HL-60 (cell line): ENCODE measurements around the gene DGLUCY.
"Not testable (repeated sequence)": the region's sequence is repeated elsewhere in the genome, so short reads cannot be mapped to it uniquely, and the experiment has no call there.

Experiments used
- DNase-seq, 2 experiments: peaks; one replicate each; pipeline ENCODE4 v3.0.0-alpha.2; 2010 to 2020; ENCODE audit warnings: low read depth in 1 of 2, low spot score in 1 of 2
- H3K27ac ChIP-seq: fragments of 250-450 bp; sonication (Bioruptor Pico); replicated peaks from 2 replicates; pipeline ENCODE4 v1.5.1; 2020; ENCODE audit warnings: mild to moderate bottlenecking, moderate library complexity
- H3K27me3 ChIP-seq: fragments of 250-450 bp; sonication (Bioruptor Pico); 2 replicates; pipeline ENCODE4 v1.5.1; 2021; ENCODE audit warnings: mild to moderate bottlenecking, moderate library complexity; ENCODE audit not compliant: insufficient read depth, poor library complexity, severe bottlenecking
- H3K4me3 ChIP-seq: replicated peaks from 2 replicates; pipeline ENCODE4 v1.5.1; 2011; ENCODE audit warnings: mild to moderate bottlenecking, control low read depth, low read length; ENCODE audit not compliant: insufficient read depth
- GABPA ChIP-seq: IDR thresholded peaks from 2 replicates; pipeline ENCODE4 v1.6.1; 2012; ENCODE audit warnings: low read depth
- POLR2AphosphoS5 ChIP-seq: IDR thresholded peaks from 2 replicates; pipeline ENCODE4 v1.6.1; 2012; ENCODE audit warnings: low read depth
- SPI1 ChIP-seq: IDR thresholded peaks from 2 replicates; pipeline ENCODE4 v1.6.1; 2012; ENCODE audit warnings: low read depth, mild to moderate bottlenecking, borderline replicate concordance
- TF ChIP-seq, protein P1 (sequence below): IDR thresholded peaks from 2 replicates; pipeline ENCODE4 v1.6.1; 2012; ENCODE audit warnings: low read depth; ENCODE audit not compliant: insufficient replicate concordance
- TF ChIP-seq, protein P2 (sequence below): IDR thresholded peaks from one replicate; pipeline ENCODE4 v1.5.1; 2011; ENCODE audit warnings: low read length, control low read depth, inconsistent platforms; ENCODE audit not compliant: insufficient read depth

DGLUCY gene

DNA sequence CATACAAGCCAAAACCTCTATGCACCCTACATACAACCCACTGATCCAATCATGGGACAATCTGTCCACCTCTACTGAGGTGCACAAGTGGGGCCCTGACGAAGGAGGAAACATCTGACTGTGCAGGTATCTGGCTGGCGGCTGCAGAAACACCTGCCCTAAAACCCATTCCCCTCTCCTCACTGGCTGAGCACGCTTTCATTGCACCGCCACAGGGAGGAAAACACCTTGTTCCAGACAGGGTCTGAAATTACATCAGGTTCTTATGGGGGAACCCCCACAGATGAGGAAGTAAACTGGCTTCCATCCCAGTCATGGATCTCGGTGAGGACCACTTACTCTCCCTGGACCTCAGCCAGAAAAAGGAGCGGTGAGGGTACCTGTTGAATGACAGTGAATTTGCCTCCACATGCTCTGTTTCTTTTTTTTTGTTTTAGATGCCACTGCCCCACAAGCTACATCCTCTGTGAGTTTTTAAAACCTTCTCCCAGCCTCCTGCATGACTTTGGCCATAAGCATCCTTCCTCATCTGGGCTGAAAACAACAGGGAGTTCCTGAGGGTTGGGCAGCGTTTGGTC is 23.8 kb upstream of the DGLUCY start:
- TF ChIP-seq, protein P1, sequence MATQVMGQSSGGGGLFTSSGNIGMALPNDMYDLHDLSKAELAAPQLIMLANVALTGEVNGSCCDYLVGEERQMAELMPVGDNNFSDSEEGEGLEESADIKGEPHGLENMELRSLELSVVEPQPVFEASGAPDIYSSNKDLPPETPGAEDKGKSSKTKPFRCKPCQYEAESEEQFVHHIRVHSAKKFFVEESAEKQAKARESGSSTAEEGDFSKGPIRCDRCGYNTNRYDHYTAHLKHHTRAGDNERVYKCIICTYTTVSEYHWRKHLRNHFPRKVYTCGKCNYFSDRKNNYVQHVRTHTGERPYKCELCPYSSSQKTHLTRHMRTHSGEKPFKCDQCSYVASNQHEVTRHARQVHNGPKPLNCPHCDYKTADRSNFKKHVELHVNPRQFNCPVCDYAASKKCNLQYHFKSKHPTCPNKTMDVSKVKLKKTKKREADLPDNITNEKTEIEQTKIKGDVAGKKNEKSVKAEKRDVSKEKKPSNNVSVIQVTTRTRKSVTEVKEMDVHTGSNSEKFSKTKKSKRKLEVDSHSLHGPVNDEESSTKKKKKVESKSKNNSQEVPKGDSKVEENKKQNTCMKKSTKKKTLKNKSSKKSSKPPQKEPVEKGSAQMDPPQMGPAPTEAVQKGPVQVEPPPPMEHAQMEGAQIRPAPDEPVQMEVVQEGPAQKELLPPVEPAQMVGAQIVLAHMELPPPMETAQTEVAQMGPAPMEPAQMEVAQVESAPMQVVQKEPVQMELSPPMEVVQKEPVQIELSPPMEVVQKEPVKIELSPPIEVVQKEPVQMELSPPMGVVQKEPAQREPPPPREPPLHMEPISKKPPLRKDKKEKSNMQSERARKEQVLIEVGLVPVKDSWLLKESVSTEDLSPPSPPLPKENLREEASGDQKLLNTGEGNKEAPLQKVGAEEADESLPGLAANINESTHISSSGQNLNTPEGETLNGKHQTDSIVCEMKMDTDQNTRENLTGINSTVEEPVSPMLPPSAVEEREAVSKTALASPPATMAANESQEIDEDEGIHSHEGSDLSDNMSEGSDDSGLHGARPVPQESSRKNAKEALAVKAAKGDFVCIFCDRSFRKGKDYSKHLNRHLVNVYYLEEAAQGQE: no peak
- TF ChIP-seq SPI1: no peak
- no peak for TF ChIP-seq POLR2AphosphoS5
- TF ChIP-seq GABPA: no peak
- TF ChIP-seq, protein P2, sequence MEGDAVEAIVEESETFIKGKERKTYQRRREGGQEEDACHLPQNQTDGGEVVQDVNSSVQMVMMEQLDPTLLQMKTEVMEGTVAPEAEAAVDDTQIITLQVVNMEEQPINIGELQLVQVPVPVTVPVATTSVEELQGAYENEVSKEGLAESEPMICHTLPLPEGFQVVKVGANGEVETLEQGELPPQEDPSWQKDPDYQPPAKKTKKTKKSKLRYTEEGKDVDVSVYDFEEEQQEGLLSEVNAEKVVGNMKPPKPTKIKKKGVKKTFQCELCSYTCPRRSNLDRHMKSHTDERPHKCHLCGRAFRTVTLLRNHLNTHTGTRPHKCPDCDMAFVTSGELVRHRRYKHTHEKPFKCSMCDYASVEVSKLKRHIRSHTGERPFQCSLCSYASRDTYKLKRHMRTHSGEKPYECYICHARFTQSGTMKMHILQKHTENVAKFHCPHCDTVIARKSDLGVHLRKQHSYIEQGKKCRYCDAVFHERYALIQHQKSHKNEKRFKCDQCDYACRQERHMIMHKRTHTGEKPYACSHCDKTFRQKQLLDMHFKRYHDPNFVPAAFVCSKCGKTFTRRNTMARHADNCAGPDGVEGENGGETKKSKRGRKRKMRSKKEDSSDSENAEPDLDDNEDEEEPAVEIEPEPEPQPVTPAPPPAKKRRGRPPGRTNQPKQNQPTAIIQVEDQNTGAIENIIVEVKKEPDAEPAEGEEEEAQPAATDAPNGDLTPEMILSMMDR: no peak
- no peak for DNase-seq
- no peak overlapping the region for H3K4me3 ChIP-seq
- H3K27ac ChIP-seq: no peak overlapping the region
- no peaks in the 10 kb centered on the region for H3K27me3 ChIP-seq

- Histone ChIP-seq H3K27me3 (no peaks in the 10 kb centered on the region), H3K4me3 (no peak overlapping the region), H3K27ac (no peak overlapping the region)
- DNase-seq: no peak
- TF ChIP-seq SPI1 (no peak), POLR2AphosphoS5 (no peak), GABPA (no peak)
- TF ChIP-seq, protein P1: no peak
- TF ChIP-seq, protein P2: no peak
Observed at GRCh38 chr14:91090743-91091142, 23.1 kb upstream of the DGLUCY start.

DNA sequence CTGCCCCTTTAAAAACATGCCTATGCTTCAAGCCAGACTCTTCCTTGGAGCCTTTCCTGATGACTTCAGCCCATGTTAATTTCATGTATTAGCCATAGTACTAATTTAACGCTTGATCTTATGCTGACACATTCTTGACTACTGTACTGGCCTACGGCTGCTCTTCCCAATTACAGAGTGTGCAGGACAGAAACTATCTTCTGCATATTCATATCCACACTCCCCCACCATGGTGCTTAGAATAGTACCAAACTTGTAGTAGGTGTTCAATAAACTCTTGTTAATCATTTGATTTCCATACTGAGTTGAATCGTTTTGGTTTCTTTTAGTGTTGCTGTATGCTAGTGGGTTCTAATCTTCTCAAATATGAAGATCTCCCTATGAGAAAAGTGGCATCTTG is 21.8 kb upstream of the DGLUCY start:
- DNase-seq: no peak
- H3K27ac ChIP-seq: no peak overlapping the region
- TF ChIP-seq, protein P2: no peak
- TF ChIP-seq SPI1: no peak
- TF ChIP-seq, protein P1: no peak
- TF ChIP-seq POLR2AphosphoS5: no peak
- no peak for TF ChIP-seq GABPA
- H3K27me3 ChIP-seq: no peaks in the 10 kb centered on the region
- no peak overlapping the region for H3K4me3 ChIP-seq

DNA sequence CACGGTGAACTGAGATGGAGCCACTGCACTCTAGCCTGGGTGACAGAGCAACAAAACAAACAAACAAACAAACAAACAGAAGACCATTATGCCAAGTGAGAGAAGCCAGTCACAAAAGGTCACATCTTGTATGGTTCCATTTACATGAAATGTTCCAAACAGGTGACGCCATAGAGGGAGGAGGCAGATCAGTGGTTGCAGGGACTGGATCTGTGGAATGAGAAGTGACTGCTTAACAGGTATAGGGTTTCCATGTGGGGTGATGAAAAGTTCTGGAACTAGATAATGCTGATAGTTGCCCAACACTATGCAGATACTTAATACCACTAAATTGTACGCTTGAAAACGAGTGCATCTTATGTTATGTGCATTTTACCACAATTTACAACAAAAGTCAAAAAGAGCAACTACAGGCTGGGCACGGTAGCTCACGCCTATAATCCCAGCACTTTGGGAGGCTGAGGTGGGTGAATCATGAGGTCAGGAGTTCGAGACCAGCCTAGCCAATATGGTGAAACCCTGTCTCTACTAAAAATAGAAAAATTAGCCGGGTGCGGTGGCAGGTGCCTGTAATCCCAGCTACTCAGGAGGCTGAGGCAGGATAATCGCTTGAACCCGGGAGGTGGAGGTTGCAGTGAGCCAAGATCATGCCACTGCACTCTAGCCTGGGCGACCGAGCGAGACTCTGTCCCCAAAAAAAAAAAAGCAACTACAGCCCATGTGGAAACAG is 20.0 kb upstream of the DGLUCY start:
- H3K27me3 ChIP-seq, H3K27ac ChIP-seq, H3K4me3 ChIP-seq, DNase-seq: not testable (repeated sequence)
